HEK293 (cell line): ENCODE measurements around the gene OSBPL10.

Source experiments
- CTCF ChIP-seq: fragments of 450-650 bp; formaldehyde crosslinking; IDR thresholded peaks from 2 replicates; pipeline ENCODE4 v1.5.1; 2016; ENCODE audit warnings: missing biosample characterization, missing genetic modification characterization
- SP2 ChIP-seq: fragments of 450-650 bp; formaldehyde crosslinking; IDR thresholded peaks from 2 replicates; pipeline ENCODE4 v1.5.1; 2016; ENCODE audit warnings: missing biosample characterization, missing genetic modification characterization
- ZNF10 ChIP-seq: fragments of 450-650 bp; formaldehyde crosslinking; IDR thresholded peaks from 2 replicates; pipeline ENCODE4 v1.5.1; 2017; ENCODE audit warnings: missing biosample characterization, missing genetic modification characterization
- ZNF146 ChIP-seq: fragments of 450-650 bp; formaldehyde crosslinking; IDR thresholded peaks from 2 replicates; pipeline ENCODE4 v1.5.1; 2016; ENCODE audit warnings: missing biosample characterization, missing genetic modification characterization
- ZNF626 ChIP-seq: fragments of 450-650 bp; sonication (Bioruptor Pico); formaldehyde crosslinking; IDR thresholded peaks from 2 replicates; pipeline ENCODE4 v1.5.1; 2018; ENCODE audit warnings: missing biosample characterization, missing genetic modification characterization, inconsistent platforms
- TF ChIP-seq, protein P1 (sequence below): fragments of 450-650 bp; formaldehyde crosslinking; IDR thresholded peaks from 2 replicates; pipeline ENCODE4 v1.5.1; 2016; ENCODE audit warnings: missing biosample characterization, missing genetic modification characterization, borderline replicate concordance

- TF ChIP-seq ZNF626: no peak
- no peak for TF ChIP-seq ZNF146 (tag by site-specific recombination)
- no peak for TF ChIP-seq SP2
- TF ChIP-seq ZNF10 (tag by site-specific recombination): no peak
- TF ChIP-seq CTCF (tag by site-specific recombination): no peak
- TF ChIP-seq, protein P1, sequence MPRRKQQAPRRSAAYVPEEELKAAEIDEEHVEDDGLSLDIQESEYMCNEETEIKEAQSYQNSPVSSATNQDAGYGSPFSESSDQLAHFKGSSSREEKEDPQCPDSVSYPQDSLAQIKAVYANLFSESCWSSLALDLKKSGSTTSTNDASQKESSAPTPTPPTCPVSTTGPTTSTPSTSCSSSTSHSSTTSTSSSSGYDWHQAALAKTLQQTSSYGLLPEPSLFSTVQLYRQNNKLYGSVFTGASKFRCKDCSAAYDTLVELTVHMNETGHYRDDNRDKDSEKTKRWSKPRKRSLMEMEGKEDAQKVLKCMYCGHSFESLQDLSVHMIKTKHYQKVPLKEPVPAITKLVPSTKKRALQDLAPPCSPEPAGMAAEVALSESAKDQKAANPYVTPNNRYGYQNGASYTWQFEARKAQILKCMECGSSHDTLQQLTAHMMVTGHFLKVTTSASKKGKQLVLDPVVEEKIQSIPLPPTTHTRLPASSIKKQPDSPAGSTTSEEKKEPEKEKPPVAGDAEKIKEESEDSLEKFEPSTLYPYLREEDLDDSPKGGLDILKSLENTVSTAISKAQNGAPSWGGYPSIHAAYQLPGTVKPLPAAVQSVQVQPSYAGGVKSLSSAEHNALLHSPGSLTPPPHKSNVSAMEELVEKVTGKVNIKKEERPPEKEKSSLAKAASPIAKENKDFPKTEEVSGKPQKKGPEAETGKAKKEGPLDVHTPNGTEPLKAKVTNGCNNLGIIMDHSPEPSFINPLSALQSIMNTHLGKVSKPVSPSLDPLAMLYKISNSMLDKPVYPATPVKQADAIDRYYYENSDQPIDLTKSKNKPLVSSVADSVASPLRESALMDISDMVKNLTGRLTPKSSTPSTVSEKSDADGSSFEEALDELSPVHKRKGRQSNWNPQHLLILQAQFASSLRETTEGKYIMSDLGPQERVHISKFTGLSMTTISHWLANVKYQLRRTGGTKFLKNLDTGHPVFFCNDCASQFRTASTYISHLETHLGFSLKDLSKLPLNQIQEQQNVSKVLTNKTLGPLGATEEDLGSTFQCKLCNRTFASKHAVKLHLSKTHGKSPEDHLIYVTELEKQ (tag by site-specific recombination): no peak
Measured at GRCh38 chr3:31709526-31709925, 271.5 kb downstream of the OSBPL10 start.
